Measurements from ENCODE around the gene IGLON5.

The IGLON5 gene

DNA sequence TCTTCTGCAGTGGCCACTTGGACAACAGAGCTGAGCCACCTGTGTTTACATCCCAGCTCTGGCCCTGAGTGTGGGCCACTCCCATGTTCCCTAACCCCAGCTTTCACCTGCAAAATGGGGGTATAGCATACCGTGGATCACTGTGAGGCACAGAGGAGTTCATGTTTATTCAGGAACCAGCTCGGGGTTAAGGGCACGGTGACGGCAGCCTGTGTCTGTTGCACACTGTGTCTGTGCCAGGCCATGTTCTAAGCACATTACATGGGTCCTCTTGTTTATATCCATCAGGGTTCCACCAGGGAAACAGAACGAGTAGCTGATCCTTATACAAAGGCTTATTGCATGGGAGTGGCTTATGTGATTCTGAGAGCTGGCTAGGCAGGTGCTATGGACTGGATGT, 14.0 kb upstream of the IGLON5 start:
- Histone ChIP-seq H3K9ac (ENCODE audit: low read depth, low read length, poor library complexity, severe bottlenecking) (no peak overlapping the region), H3K9me2 (replicated peaks; ENCODE audit: low read depth, low read length) (no peaks in the 10 kb centered on the region), H3K36me3 (ENCODE audit: insufficient read depth, low read length) (no peaks in the 10 kb centered on the region), H2AFZ (ENCODE audit: low read length) (no peak overlapping the region), H3F3A (ENCODE audit: low read depth) (no peaks in the 10 kb centered on the region), H4K20me1 (ENCODE audit: insufficient read depth, low read length, poor library complexity, severe bottlenecking) (no peaks in the 10 kb centered on the region), H3K9me3 (ENCODE audit: insufficient read depth, low read depth, low read length) (no peaks in the 10 kb centered on the region), H3K4me3 (ENCODE audit: low read length, poor library complexity, severe bottlenecking) (no peak overlapping the region), H3K4me1 (ENCODE audit: insufficient read depth, low read length, poor library complexity, severe bottlenecking) (no peaks in the 10 kb centered on the region), H3K27me3 (ENCODE audit: insufficient read depth, low read length, poor library complexity, severe bottlenecking) (no peaks in the 10 kb centered on the region), H3K4me2 (ENCODE audit: low read depth, low read length, poor library complexity, severe bottlenecking) (no peak overlapping the region), H3K79me2 (ENCODE audit: insufficient read depth, low read length) (no peaks in the 10 kb centered on the region)
- TF ChIP-seq EZH2phosphoT487 (IDR thresholded peaks at IDR 0.05; ENCODE audit: borderline replicate concordance): no peak
- TF ChIP-seq, protein P1, sequence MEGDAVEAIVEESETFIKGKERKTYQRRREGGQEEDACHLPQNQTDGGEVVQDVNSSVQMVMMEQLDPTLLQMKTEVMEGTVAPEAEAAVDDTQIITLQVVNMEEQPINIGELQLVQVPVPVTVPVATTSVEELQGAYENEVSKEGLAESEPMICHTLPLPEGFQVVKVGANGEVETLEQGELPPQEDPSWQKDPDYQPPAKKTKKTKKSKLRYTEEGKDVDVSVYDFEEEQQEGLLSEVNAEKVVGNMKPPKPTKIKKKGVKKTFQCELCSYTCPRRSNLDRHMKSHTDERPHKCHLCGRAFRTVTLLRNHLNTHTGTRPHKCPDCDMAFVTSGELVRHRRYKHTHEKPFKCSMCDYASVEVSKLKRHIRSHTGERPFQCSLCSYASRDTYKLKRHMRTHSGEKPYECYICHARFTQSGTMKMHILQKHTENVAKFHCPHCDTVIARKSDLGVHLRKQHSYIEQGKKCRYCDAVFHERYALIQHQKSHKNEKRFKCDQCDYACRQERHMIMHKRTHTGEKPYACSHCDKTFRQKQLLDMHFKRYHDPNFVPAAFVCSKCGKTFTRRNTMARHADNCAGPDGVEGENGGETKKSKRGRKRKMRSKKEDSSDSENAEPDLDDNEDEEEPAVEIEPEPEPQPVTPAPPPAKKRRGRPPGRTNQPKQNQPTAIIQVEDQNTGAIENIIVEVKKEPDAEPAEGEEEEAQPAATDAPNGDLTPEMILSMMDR (conservative IDR thresholded peaks at IDR 0.05; ENCODE audit: low read length): no peak

DNA sequence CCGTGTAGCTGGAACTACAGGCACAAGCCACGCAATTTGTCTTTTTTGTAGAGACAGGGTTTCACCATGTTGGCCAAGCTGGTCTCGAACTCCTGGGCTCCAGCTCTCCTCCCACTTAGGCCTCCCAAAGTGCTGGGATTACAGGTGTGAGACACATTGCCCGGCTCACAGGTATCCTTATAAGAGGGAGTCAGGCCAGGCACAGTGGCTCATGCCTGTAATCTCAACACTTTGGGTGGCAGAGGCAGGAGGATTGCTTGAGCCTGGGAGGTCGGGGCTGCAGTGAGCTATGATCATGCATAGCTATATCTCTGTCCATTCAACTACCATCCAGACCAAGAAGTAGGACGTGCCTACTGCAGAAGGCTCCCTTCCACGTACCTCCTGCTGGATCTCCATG, 10.2 kb upstream of the IGLON5 start:
- H3K4me3 ChIP-seq (ENCODE audit: low read length, poor library complexity, severe bottlenecking): no peak overlapping the region
- H4K20me1 ChIP-seq (ENCODE audit: insufficient read depth, low read length, poor library complexity, severe bottlenecking): no peaks in the 10 kb centered on the region
- H3K9ac ChIP-seq (ENCODE audit: low read depth, low read length, poor library complexity, severe bottlenecking): no peak overlapping the region
- H3K9me3 ChIP-seq (ENCODE audit: insufficient read depth, low read depth, low read length): peaks cover 4% of the 10 kb centered on the region; the same call in 1 of the 2 replicates
- H2AFZ ChIP-seq (ENCODE audit: low read length): no peak overlapping the region
- H3K36me3 ChIP-seq (ENCODE audit: insufficient read depth, low read length): no peaks in the 10 kb centered on the region
- H3K4me1 ChIP-seq (ENCODE audit: insufficient read depth, low read length, poor library complexity, severe bottlenecking): no peaks in the 10 kb centered on the region
- H3F3A ChIP-seq (ENCODE audit: low read depth): no peaks in the 10 kb centered on the region
- H3K79me2 ChIP-seq (ENCODE audit: insufficient read depth, low read length): no peaks in the 10 kb centered on the region
- H3K4me2 ChIP-seq (ENCODE audit: low read depth, low read length, poor library complexity, severe bottlenecking): no peak overlapping the region
- TF ChIP-seq, protein P1 (conservative IDR thresholded peaks at IDR 0.05; ENCODE audit: low read length): no peak
- no peak for TF ChIP-seq EZH2phosphoT487 (IDR thresholded peaks at IDR 0.05; ENCODE audit: borderline replicate concordance)
- H3K9me2 ChIP-seq (replicated peaks; ENCODE audit: low read depth, low read length): no peaks in the 10 kb centered on the region
- H3K27me3 ChIP-seq (ENCODE audit: insufficient read depth, low read length, poor library complexity, severe bottlenecking): no peaks in the 10 kb centered on the region

DNA sequence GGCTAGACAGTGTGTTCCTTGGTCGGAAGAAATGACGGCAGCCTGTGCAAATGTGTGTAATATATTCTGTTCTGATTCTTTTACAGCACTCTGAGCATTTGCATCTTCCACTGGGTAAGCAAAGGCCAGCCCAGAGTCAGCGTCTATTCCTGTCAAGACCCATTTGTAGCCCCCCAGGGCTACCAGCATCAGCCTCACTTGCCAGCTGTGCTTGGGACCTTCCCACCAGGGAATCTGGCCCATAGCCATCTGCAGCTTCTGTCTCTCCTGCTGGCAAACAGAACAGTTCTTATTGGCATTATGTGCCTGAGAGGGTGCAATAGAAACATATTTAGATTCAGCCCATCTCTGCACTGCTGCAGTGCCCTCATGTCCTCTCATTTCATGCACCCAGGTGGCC, 6.0 kb upstream of the IGLON5 start:
- H3F3A ChIP-seq (ENCODE audit: low read depth): no peaks in the 10 kb centered on the region
- H2AFZ ChIP-seq (ENCODE audit: low read length): no peak overlapping the region
- no peaks in the 10 kb centered on the region for H3K27me3 ChIP-seq (ENCODE audit: insufficient read depth, low read length, poor library complexity, severe bottlenecking)
- no peaks in the 10 kb centered on the region; the same call in 1 of the 2 replicates for H3K9me2 ChIP-seq (replicated peaks; ENCODE audit: low read depth, low read length)
- H3K4me2 ChIP-seq (ENCODE audit: low read depth, low read length, poor library complexity, severe bottlenecking): no peak overlapping the region
- no peaks in the 10 kb centered on the region for H3K36me3 ChIP-seq (ENCODE audit: insufficient read depth, low read length)
- peaks cover 10% of the 10 kb centered on the region; the same call in 1 of the 2 replicates for H3K9me3 ChIP-seq (ENCODE audit: insufficient read depth, low read depth, low read length)
- H3K79me2 ChIP-seq (ENCODE audit: insufficient read depth, low read length): no peaks in the 10 kb centered on the region
- H3K9ac ChIP-seq (ENCODE audit: low read depth, low read length, poor library complexity, severe bottlenecking): no peak overlapping the region
- no peaks in the 10 kb centered on the region for H4K20me1 ChIP-seq (ENCODE audit: insufficient read depth, low read length, poor library complexity, severe bottlenecking)
- no peak overlapping the region for H3K4me3 ChIP-seq (ENCODE audit: low read length, poor library complexity, severe bottlenecking)
- TF ChIP-seq EZH2phosphoT487 (IDR thresholded peaks at IDR 0.05; ENCODE audit: borderline replicate concordance): no peak
- TF ChIP-seq, protein P1 (conservative IDR thresholded peaks at IDR 0.05; ENCODE audit: low read length): no peak
- no peaks in the 10 kb centered on the region for H3K4me1 ChIP-seq (ENCODE audit: insufficient read depth, low read length, poor library complexity, severe bottlenecking)

All from Loucy (cell line).